ENCODE measurements around the gene RARRES2. TPM values are rescaled to one million over a fixed set of nuclear protein-coding genes. Genes with fewer than 3 reads are reported as not detected.

The RARRES2 gene
- total RNA-seq, 1 donor, result 26.1 TPM

DNA sequence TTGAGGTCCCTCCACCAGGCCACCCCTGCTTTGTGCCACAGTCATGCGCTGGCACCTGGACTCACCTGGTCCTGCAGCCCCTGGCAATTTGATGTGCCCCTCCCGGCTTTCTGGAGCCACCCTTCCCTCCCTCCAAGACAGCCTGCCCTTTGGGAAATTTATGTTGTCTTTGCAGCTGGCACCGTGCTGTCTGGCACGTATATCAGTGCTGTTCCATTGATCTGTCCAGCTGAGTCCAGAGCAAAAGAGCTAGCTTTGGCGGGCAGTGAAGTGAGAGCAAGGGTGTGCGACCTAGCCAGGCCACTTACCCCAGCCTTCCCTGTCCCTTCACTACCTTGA, 5.7 kb downstream of the RARRES2 start:
- H2AFZ ChIP-seq (ENCODE audit: low read length), result no peak overlapping the region
- H4K20me1 ChIP-seq (ENCODE audit: insufficient read depth, low read length), result no peaks in the 10 kb centered on the region
- H3K4me3 ChIP-seq (ENCODE audit: insufficient read depth, low read length), result no peak overlapping the region
- TF ChIP-seq, protein P1, sequence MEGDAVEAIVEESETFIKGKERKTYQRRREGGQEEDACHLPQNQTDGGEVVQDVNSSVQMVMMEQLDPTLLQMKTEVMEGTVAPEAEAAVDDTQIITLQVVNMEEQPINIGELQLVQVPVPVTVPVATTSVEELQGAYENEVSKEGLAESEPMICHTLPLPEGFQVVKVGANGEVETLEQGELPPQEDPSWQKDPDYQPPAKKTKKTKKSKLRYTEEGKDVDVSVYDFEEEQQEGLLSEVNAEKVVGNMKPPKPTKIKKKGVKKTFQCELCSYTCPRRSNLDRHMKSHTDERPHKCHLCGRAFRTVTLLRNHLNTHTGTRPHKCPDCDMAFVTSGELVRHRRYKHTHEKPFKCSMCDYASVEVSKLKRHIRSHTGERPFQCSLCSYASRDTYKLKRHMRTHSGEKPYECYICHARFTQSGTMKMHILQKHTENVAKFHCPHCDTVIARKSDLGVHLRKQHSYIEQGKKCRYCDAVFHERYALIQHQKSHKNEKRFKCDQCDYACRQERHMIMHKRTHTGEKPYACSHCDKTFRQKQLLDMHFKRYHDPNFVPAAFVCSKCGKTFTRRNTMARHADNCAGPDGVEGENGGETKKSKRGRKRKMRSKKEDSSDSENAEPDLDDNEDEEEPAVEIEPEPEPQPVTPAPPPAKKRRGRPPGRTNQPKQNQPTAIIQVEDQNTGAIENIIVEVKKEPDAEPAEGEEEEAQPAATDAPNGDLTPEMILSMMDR (IDR thresholded peaks at IDR 0.05; ENCODE audit: extremely low read depth, low read depth, low read length), result no peak
- no peaks in the 10 kb centered on the region for H3K4me1 ChIP-seq (ENCODE audit: insufficient read depth, low read length)
- no peak for DNase-seq (ENCODE audit: insufficient read length, low spot score, missing footprints)
- H3K4me2 ChIP-seq (ENCODE audit: insufficient read depth, low read length), result no peak overlapping the region
- peaks cover 7% of the 10 kb centered on the region for H3K27me3 ChIP-seq (ENCODE audit: insufficient read depth, low read length)
- no peaks in the 10 kb centered on the region for H3K36me3 ChIP-seq (ENCODE audit: insufficient read depth, low read length)
- H3K9me3 ChIP-seq (ENCODE audit: low read depth, low read length), result no peaks in the 10 kb centered on the region
- H3K79me2 ChIP-seq (ENCODE audit: insufficient read depth, low read length), result no peaks in the 10 kb centered on the region
- no peak overlapping the region for H3K27ac ChIP-seq (ENCODE audit: low read depth, low read length)

DNA sequence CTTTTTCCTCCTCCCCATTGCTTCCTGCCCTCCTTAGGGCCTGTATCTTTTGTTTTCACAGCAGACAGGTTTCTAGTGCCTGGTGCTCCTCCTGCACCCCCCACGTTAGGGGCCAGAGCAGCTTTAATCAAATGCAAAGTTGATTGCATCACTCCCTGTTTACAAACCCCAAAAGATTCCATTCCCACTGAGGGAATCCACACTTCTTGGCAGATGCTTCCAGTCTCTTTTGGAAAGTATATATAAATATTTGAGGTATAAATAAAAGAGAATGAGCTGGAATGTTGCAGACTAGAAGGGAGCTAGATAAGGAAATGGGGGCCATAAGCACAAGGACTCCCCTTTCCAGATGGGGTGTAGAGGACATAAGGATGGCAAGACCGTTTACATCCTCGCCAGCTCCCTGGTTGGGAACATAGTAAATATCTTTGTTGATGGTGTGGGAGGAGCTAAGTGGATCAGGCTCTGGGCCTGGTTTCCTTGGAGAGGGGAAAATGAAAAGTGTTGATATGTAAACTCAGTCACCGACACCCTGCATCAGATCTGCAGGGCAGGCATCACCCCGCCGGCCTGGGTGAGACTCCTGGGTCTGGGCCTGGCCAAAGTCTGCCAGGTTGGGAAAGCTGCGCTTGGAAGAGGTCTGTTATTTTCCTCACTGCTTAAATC, 6.2 kb downstream of the RARRES2 start:
- Histone ChIP-seq H4K20me1 (ENCODE audit: insufficient read depth, low read length) (no peaks in the 10 kb centered on the region), H3K4me3 (ENCODE audit: insufficient read depth, low read length) (no peak overlapping the region), H3K36me3 (ENCODE audit: insufficient read depth, low read length) (no peaks in the 10 kb centered on the region), H3K9me3 (ENCODE audit: low read depth, low read length) (no peaks in the 10 kb centered on the region), H3K4me2 (ENCODE audit: insufficient read depth, low read length) (no peak overlapping the region), H2AFZ (ENCODE audit: low read length) (no peak overlapping the region), H3K4me1 (ENCODE audit: insufficient read depth, low read length) (no peaks in the 10 kb centered on the region), H3K27me3 (ENCODE audit: insufficient read depth, low read length) (peaks cover 2% of the 10 kb centered on the region), H3K79me2 (ENCODE audit: insufficient read depth, low read length) (no peaks in the 10 kb centered on the region), H3K27ac (ENCODE audit: low read depth, low read length) (no peak overlapping the region)
- DNase-seq (ENCODE audit: insufficient read length, low spot score, missing footprints), result peak; percentile 68
- TF ChIP-seq, protein P1 (IDR thresholded peaks at IDR 0.05; ENCODE audit: extremely low read depth, low read depth, low read length), result no peak

DNA sequence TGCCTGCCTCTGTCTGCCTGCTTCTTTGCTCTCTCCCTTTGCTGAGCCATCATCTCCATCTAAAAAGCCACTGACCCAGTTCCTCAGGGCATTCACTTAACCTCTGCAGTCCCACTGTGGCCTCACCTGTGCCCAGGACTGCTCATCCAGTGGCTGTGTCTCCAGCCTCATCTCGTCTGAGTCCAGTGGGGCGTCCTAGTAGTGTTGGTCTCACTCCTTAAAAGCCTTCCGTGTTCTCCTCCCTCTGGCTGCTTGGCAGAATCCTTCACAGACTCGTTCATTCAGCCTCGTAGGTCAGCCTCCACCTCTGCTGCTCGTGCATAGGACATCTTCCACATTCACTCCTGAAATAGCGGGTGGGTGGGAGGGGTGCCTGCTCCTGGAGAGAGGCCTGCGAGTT, 7.3 kb downstream of the RARRES2 start:
- TF ChIP-seq, protein P1 (IDR thresholded peaks at IDR 0.05; ENCODE audit: extremely low read depth, low read depth, low read length), result no peak

DNA sequence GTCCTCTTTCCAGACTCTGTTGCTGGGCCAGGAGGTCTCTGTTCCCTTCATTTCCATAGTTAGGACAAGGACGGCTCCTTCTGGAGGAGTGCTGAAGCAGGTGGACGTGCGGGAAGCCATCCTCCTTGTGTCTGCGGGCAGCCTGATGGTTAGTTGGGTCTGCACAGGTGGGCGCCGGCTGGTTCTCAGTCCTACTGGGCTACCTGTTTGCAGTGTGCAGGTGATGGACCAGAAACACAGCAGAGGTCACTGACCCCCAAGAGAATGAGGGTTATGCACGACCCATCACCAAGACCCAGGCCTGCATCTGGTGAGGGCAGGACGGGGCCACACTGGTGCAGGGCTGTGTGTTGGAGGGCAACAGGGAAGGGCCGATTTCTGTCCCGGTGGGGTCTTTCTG, 7.8 kb downstream of the RARRES2 start:
- DNase-seq (ENCODE audit: insufficient read length, low spot score, missing footprints), result no peak
- H2AFZ ChIP-seq (ENCODE audit: low read length), result no peak overlapping the region
- H3K79me2 ChIP-seq (ENCODE audit: insufficient read depth, low read length), result no peaks in the 10 kb centered on the region
- no peaks in the 10 kb centered on the region for H3K27me3 ChIP-seq (ENCODE audit: insufficient read depth, low read length)
- no peaks in the 10 kb centered on the region for H3K4me1 ChIP-seq (ENCODE audit: insufficient read depth, low read length)
- H4K20me1 ChIP-seq (ENCODE audit: insufficient read depth, low read length), result no peaks in the 10 kb centered on the region
- H3K4me3 ChIP-seq (ENCODE audit: insufficient read depth, low read length), result no peak overlapping the region
- no peaks in the 10 kb centered on the region for H3K9me3 ChIP-seq (ENCODE audit: low read depth, low read length)
- TF ChIP-seq, protein P1 (IDR thresholded peaks at IDR 0.05; ENCODE audit: extremely low read depth, low read depth, low read length), result no peak
- H3K36me3 ChIP-seq (ENCODE audit: insufficient read depth, low read length), result no peaks in the 10 kb centered on the region
- no peak overlapping the region for H3K4me2 ChIP-seq (ENCODE audit: insufficient read depth, low read length)
- no peak overlapping the region for H3K27ac ChIP-seq (ENCODE audit: low read depth, low read length)

More for the DNA sequence above, 7.3 kb downstream of the RARRES2 start:
- Histone ChIP-seq H3K27ac (ENCODE audit: low read depth, low read length) (no peak overlapping the region), H2AFZ (ENCODE audit: low read length) (no peak overlapping the region), H3K4me3 (ENCODE audit: insufficient read depth, low read length) (no peak overlapping the region), H3K4me1 (ENCODE audit: insufficient read depth, low read length) (no peaks in the 10 kb centered on the region), H4K20me1 (ENCODE audit: insufficient read depth, low read length) (no peaks in the 10 kb centered on the region), H3K4me2 (ENCODE audit: insufficient read depth, low read length) (no peak overlapping the region), H3K79me2 (ENCODE audit: insufficient read depth, low read length) (no peaks in the 10 kb centered on the region), H3K9me3 (ENCODE audit: low read depth, low read length) (no peaks in the 10 kb centered on the region), H3K27me3 (ENCODE audit: insufficient read depth, low read length) (no peaks in the 10 kb centered on the region), H3K36me3 (ENCODE audit: insufficient read depth, low read length) (no peaks in the 10 kb centered on the region)
- DNase-seq (ENCODE audit: insufficient read length, low spot score, missing footprints), result no peak
